Fibroblast of skin of left biceps (primary cell): ENCODE measurements around the gene CCDC93.

ENCODE experiments used
- DNase-seq, 2 experiments: peaks; one replicate each; pipeline ENCODE4 v3.0.0-alpha.2; 2013; ENCODE audit warnings: low read depth in 2 of 2

Gene CCDC93

DNA sequence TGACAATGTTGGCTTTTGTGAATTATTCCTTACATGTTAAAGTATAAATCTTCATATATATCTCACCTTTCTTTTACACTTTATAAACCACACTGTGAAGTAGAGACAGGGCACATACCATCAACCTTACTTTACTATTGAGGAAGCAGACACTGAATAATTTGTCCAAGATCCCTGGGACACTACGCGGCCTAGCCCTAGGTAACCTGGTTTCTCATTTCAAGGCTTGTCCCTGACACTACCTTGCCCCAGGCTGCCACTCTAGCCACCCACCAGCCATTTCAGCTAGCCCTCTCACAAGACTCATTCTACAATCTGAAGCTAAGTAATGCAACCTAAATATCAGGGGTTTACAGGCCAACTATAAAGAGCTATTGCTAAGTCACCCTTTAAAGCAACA, 26.7 kb downstream of the CCDC93 start:
- no peak for DNase-seq

DNA sequence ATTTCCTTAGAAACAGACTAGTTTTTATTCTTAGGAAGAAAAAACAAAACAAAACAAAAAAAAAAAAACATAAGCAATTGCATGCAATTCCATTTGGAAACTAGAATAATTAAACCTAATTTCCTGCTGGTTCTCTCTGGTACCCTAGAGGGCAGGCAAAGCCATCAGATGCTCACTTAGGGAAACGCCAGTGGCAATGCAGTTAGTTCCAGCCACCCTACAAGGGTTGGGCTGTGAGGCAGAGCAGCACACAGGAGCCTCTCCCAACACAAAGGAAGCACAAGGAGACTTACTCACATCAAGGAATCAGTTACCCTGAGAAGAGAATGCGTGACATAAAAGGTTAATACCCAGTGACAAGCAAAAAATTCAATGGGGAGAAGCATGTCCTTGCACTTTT, 28.8 kb downstream of the CCDC93 start:
- DNase-seq, result no peak

DNA sequence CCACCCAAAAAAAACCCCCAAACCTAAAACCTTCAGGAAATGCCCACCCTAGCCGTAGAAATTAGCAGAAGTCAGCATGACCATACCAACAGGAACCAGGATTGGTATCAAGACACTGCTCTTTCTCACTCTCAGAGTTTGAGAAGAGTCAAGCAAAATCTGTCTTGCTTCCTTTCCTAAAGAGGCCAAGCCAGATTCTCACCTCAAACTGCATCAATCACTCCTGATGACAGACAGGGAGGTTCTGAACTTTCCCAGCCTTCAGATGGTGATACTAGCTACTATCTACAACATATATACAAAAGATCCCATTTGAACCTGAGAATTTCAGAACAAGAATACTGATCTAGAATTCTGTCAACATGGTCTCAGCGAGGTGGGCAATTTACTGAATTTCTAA, 29.7 kb downstream of the CCDC93 start:
- DNase-seq, result no peak

DNA sequence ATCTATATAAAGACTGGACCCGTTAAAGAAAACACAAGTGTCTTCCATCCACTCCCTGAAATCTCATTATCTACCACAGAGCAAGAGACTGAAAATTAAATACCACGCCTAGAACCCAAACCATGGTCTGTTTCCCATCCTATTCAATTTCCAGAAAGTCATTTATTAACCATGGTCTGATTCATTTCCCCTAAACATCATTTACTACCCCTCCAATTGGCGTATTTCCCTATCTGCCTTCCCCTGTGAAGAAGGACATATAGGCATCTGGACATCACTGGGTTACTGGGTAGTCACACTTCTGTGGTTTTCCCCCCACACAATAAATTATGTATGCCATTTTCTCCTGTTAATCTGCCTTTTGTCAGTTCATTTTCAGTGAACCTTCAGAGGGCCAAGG, 30.8 kb downstream of the CCDC93 start:
- peak; percentile 60 to 68 for DNase-seq

DNA sequence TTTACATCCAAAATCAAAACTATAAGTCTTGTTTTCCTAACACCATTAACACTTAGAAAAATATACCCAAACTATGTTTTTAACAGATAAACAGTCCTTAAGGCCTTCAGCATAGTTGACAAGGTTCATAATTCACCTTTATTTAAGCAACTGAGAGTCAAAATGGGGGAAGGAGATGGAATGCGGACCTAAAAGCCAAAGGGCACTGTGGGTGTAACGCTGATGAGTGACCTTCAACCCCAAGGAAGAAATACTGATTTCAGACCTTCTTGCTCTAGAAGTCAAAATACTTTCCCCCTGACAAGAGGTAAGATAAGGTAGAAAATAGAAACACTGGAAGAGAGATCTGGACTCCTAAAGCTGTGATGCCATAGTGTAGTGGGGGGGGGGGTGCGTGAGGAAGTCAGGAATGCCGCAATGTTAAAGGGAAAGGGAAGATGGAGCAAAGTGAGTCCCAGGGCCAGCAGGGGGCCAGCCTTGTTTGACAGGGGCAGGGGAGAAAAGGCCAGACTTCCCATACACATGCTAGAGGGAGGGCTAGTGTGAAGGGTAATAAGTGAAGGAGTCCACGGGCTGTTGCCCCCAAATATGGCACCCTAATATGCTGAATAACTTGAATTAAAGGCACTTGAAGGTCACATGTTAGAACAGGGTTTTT, 31.4 kb downstream of the CCDC93 start:
- DNase-seq, result no peak

DNA sequence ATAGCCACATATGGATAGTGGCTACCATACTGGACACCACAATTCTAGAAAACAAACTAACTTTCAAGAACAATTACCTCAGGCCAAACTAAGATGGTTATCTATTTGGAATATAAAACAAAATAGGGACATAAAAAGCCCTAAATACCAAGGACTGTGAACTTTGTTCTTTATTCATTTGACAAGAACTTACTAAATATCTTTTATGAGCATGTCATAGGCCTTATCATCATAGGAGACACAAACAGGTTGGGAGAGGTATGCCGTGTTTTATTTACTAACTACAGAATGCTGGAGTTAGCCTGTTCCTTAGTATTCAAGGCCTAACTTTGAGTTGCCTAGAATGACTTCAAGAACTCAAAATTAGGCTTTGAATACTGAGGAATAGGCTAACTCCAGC, 32.1 kb downstream of the CCDC93 start:
- no peak for DNase-seq

DNA sequence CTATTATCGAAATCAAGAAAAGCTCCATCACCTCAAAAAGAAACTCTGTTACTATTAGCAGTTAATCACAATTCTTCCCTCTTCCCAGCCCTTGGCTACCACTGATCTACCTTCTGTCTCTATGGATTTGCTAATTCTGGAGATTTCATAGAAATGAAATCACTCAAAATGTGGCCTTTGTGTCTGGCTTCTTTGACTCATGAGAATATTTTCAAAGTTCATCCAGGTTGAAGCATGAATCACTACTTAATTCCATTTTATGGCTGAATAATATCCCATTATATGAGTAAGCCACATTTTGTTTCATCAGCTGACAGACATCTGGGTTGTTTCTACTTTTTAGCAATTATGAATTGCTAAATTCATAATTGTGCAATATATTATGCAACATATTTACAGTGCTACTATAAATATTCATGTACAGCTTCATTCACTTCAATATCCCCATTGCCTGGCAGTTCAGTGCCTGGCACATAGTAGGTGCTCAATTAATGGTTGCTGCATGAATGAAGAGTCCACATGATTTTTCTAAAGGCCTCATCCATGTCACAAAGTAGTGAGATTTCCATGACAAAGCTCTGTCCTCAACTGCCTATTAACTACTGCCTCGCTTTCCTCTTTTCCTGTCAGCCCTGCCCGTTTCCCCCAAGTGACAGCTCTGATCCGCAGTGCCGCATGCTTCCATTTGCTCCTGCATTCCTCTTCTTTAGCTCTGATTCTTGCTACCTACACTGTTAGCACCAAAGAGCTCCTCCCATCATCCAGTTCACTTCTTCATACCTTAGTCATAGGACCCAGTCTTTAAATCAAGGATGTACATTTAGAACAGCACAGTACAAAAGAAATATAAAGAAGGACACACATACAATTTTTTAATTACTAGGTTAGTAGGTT, 32.8 kb downstream of the CCDC93 start:
- DNase-seq, result peak; percentile 95

DNA sequence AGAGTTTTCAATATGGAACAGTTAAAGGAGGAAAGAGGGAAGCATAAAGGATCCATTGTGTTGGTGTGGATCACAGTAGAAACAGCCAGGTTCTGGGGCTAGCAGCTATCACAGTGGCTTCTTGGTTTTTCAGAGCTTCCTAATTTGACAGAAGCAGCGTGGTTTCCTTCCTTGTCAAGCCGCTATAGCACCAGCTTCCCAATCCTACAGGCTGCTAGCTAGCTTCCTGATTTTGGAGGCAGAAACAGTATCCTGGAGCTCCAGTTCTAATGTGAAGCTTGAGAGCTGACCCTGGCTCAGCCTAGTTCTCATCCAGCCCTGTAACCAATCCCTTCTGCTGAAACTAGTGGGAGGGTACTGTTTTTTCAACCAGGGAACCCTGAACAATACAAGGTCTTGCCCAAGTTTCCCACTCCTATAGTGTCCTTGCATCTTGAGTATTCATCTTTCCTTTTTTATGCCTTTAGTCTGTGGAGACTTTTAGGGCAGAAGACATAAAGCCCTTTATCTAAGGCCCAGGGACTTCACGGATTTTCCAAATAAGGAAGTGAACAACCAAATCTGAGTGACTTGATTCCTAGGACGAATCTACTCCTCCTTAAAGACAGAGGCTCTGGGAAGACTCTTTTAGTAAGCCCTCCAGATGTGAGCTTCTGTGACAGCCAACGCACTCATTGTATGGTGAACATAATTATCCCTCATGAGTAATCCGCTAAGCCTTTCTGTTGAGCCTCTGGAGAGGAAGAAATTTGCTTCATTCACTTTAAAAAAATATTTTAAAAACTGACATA, 33.8 kb downstream of the CCDC93 start:
- DNase-seq, result peak; percentile 76 to 78

DNA sequence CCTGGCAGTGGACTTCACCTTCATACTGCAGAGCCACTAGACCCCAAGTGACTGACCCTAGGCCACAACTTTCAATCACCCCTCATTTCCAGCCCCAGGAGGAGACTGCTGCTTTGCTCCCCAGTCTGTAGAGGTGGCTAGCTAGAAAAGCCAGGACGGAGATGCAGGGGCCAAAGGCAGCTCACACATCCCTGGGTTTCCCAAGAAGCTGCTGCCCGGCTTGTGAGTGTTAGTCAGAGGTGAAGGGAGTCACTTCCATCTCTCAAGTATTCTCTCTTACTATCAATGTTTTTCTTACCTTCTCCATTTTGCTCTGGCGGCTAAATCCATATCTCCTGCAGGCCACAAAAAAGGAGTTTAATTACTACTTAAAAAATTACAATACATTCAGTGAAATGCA, 36.2 kb downstream of the CCDC93 start:
- DNase-seq, result no peak

DNA sequence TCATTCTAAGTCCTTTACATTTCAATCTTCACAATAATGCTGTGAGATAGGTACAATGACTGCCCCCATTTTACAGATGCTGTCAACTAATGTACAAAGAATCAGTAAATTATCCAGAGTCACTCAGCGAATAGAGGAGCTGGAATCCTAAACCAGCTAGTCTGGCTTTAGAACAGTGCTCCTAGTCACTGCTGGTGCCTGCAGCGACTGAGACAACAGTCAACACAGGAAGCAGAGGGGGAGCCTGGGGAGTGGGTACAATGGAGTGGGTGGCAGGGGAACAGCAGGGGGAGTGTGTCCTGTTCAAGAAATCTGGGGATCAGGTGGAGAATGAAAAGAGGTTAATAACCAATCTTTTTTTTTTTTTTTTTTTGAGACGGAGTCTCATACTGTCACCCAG, 37.3 kb downstream of the CCDC93 start:
- no peak for DNase-seq

DNA sequence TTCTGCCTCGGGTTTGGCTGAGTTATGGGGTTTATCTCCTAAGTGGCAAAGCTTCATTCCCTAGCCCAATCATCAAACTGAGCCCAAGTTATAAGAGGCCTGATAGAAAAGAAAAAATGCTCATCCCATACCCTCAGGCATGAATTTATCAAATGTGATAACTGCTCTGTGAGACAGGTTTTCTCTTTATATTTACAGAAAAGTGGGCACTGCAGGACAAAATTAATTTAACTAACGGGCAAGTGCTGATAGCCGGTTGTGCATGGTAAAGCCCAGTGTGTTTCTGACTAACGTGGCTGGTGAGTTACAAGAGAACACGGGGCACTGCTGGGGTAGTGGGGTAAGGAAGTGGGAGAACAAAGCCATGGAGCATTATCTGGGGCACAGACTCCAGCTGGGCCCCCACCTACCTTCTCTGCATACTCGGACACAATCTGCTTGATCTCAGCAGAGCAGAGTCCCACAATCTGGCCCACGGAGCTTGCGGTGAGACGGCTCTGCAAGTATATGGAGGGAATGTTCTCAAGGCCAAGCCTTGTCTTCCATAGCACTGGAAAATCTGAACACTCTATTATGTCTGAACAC, 40.3 kb downstream of the CCDC93 start:
- no peak for DNase-seq

DNA sequence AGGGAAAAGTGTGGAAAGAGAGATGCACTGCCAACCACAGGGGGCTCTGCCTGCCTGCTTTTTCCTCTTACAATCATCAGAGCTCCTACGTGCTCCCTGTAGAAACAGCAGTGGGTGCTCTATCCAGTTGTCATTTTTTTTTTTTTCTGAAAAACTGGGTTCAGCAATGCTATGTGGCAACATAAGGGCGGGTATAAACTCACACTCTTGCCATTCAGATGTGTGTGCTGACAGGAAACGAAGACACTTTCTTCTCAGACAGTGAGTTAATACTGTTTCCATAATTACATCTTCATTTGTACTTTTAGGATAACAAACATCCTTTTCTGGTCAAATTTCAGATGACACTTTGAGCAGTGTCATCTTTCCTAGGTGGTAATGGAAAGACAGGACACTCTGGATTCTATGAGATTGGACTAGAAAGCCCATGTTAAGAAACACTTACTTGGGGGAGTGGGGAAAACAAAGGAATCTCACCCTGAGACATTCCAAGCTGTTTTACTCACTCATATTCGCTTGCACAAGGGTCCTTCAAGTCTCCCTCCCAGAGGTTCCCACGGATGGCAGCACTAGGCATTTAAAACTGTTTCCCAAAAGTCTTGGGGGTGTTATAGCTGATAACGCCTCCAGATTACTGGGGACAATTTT, 41.3 kb downstream of the CCDC93 start:
- DNase-seq, result no peak

DNA sequence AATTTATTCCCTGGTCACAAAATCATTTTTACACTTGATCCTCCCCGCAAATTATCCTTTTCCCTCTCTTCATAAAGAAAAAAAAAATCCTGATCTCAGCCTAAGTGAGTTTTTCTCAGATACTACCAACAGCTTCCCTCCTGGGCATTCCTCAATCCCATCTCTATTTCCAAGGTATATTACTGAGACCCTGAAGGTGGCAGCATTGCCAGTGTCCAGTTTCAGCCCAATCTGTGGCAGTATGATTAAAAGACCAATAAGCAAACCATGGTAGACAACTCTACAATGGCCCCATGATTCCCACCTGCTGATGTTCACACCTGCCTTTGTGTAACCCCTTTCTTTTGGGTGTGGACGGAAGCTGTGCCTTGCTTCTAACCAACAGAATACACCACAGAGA, 45.1 kb downstream of the CCDC93 start:
- no peak for DNase-seq

DNA sequence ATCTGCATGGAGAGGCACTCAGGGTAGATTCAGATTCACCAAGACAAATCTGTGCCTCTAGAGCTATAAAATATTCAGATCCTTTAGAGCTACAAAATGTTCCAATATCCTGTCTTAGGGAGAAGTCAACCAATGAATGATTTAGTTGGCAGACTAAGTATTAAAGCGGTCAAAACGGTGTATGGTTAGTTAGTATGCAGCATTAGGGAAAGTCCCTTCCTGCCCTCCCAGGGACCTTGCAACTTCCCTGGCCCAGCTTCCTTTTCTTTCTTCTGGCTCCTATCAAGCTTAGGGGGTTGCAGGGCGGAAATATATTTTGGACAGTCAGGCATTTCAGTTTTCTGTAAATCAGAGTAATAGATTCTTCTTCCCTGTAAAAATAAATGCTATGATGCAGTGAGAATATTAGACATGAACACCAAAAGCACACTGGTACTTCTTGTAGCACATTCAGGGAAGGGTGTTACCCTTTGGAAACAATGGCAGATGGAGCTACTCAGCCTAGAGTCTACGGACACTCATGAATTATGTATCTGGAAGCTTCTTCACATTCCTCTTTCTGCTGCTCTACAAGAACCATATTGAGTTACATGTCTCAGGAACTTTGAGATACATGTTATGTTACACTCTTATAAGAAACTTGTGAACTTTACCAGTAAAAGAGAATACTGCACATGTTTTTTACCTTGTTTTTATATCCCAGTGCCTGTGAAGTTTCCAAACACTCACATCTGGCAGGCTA, 45.7 kb downstream of the CCDC93 start:
- no peak for DNase-seq

DNA sequence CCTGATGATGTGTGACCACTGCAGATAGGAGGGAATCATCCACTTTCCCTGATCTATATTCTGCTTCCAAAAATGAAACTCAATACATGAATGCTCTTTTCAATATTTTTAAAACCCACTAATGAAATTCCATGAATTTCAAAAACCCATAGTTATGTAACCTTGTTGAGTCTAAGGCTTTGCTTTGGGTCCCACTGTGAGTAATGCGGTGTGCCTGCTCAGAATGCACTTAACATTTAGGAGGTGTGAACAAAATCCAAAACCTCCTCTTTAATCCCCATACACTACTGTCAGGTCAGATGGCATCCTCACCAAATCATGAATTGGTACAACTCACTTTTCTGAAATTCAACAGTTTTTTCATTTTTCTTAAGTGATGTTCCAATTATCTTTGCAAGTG, 50.4 kb downstream of the CCDC93 start:
- no peak for DNase-seq

DNA sequence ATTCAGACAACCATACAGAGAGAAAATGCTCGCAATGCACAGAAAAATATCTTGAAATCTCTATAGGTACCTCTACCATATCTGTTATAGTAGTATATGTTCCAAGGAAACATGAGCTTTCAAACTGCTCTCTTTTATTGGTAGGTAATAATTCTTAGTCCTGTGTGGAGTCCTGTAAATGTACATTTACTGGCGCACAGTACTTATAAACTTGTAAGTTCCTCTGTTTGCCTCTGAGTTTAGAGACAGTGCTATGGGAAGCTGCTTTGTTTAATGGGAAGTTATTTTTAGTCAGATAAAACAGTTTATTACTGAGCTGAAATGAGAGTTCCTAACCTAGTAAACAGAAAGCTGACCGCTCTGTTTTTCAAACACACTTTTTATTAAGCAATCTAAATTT, 52.7 kb downstream of the CCDC93 start:
- no peak for DNase-seq

DNA sequence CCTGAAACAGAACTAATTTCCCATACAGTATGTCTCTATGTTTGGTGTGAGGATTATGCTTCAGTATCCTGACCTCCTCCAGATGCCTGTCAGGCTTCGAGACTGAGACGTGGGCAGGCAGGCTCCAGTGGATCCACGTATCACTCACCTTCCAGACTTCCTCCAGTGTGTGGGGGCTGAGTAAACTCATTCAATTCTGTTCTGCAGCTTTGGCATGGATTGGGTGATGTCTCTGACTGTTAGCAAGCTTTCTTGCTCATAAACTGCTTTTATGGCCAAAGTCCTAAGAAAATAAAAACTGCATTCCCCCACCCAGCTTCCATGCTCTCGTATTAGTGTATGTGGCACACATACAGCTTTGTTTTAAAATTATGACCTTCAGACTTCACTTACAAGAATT, 53.6 kb downstream of the CCDC93 start:
- no peak for DNase-seq

DNA sequence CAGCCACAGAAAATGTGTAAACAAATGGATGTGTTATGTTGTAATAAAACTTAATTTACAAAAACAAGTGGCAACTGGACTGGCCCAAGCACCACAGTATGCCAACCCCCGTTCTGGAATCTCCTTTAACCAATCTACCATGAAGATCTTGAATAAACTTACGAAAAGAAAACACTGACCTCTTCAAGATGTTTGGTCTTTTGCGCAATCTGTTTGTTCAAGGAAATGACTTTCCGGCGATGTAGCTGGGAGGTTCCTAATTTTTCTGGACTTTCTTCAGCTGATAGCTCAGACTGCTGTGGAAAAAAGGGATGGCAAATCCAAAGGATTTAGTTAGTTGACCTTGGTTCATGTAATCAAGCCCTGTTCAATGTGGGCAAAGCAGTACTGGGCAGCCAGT, 55.7 kb downstream of the CCDC93 start:
- DNase-seq, result no peak

DNA sequence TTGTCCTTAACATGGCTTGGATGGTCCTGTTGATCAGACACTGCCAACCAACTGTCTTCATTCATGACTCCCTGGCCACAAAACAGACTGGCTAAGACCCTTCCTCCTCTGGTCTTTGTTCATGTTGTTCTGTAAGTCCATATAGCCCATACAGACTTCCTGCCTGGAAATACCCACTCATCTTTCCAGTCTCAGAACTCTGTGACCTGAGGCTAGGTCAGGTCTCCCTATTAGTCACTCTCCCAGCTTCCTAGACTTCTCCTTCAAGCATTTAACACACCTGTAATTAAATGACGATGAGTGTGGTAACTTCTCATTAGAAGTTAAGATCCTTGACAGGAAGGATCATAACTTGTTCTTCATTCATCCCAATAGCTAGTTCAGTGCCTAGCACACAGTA, 56.3 kb downstream of the CCDC93 start:
- DNase-seq, result no peak

DNA sequence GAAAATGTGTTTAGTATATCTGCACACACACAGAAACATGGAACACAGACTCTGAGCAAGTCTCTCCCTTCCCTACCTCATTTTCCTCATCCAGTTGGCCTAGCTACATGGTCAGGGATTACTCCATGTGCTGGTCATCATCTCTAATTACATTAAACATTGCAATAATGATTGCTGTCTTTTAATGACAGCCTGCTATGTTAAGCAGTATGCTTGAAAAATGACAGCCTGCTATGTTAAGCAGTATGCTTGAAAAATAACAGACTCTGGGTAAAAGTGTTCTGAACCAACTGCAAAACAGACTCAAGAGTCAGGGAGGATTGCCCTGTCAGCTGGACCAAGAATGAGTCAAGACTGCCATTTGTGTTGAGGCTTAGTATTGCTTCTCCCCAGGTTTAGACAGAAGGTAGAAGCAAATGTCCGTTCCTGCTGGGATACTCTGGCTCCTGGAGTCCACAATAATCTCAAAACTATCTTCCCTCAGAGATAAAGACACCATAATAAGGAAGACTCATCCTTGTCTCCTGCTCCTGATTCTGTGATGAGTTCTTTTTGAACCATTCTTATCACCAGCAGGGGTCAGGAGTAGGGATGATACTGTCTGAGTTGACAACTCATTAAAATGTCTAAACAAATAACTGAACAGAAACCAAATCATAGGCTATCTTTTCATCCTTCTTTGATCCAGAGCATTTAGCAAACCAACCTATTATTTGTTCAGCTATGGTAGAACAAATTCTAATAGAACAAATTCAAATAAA, 57.7 kb downstream of the CCDC93 start:
- DNase-seq, result no peak
